ENCODE measurements around the gene DMD.

DNA sequence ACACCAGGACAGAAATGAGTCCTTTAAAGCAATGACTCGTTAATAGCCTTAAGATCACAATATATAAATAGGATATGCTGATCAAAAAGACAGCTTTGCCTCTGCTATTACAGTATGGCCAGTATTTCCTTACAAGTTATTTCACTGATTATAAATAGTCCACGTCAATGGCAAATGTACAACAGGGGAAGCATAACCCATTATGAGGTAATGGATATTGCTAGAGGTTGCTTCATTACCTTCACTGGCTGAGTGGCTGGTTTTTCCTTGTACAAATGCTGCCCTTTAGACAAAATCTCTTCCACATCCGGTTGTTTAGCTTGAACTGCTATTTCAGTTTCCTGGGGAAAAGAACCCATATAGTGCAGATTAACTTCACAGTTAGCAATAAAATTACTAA is 1374.9 kb downstream of the DMD start:
- TF ChIP-seq POLR2A (IDR thresholded peaks at IDR 0.05; ENCODE audit: low read depth, low read length), result no peak
- no peak for TF ChIP-seq POLR2AphosphoS5 (IDR thresholded peaks at IDR 0.05; ENCODE audit: low read depth, low read length)
